ENCODE results near the gene CCDC137.
A peak's percentile ranks its signal among the peaks of the same experiment; 100 is the strongest.

Gene CCDC137

GRCh38 chr17:81697261-81698044 is 30.9 kb downstream of the CCDC137 start:
- H3K36me3 ChIP-seq (ENCODE audit: control insufficient read depth, insufficient read depth, low read length) = peaks cover 15% of the 10 kb centered on the region
- no peaks in the 10 kb centered on the region for H3K9me3 ChIP-seq (ENCODE audit: control insufficient read depth, low read length)
- H3K4me1 ChIP-seq (ENCODE audit: control insufficient read depth, insufficient read depth, low read length) = peaks cover 11% of the 10 kb centered on the region
- H3K27me3 ChIP-seq (ENCODE audit: control insufficient read depth, insufficient read depth, low read length) = no peaks in the 10 kb centered on the region
- no peak overlapping the region for H3K9ac ChIP-seq (ENCODE audit: low read length)
- H3K4me3 ChIP-seq (ENCODE audit: low read length) = no peak overlapping the region

GRCh38 chr17:81700353-81701287 is 34.1 kb downstream of the CCDC137 start:
- H3K36me3 ChIP-seq (ENCODE audit: control insufficient read depth, insufficient read depth, low read length) = peaks cover under 1% of the 10 kb centered on the region
- peaks cover 22% of the 10 kb centered on the region for H3K4me1 ChIP-seq (ENCODE audit: control insufficient read depth, insufficient read depth, low read length)
- no peaks in the 10 kb centered on the region for H3K27me3 ChIP-seq (ENCODE audit: control insufficient read depth, insufficient read depth, low read length)
- H3K9ac ChIP-seq (ENCODE audit: low read length) = no peak overlapping the region
- H3K4me3 ChIP-seq (ENCODE audit: low read length) = no peak overlapping the region
- H3K9me3 ChIP-seq (ENCODE audit: control insufficient read depth, low read length) = no peaks in the 10 kb centered on the region

DNA sequence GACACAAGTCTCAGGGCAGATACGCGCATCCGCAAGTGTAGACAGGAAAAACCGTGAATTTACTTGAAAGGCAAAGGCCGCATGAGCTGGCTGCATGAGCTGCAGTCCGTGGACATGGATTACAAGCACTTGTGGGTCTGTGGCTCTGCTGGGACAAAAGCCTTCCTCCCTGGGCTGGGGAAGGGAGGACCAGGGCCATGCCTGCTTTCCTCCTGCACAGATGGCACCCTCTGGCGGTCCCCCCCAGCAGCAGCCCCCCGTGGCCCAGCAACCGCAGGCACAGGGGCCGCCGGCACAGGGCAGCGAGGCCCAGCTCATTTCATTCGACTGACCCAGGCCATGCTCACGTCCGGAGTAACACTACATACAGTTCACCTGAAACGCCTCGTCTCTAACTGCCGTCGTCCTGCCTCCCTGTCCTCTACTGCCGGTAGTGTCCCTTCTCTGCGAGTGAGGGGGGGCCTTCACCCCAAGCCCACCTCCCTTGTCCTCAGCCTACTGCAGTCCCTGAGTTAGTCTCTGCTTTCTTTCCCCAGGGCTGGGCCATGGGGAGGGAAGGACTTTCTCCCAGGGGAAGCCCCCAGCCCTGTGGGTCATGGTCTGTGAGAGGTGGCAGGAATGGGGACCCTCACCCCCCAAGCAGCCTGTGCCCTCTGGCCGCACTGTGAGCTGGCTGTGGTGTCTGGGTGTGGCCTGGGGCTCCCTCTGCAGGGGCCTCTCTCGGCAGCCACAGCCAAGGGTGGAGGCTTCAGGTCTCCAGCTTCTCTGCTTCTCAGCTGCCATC is 34.9 kb downstream of the CCDC137 start:
- H3K27me3 ChIP-seq (ENCODE audit: control insufficient read depth, insufficient read depth, low read length) = no peaks in the 10 kb centered on the region
- H3K4me1 ChIP-seq (ENCODE audit: control insufficient read depth, insufficient read depth, low read length) = peaks cover 22% of the 10 kb centered on the region
- peaks cover 5% of the 10 kb centered on the region for H3K36me3 ChIP-seq (ENCODE audit: control insufficient read depth, insufficient read depth, low read length)
- H3K9ac ChIP-seq (ENCODE audit: low read length) = peak overlapping the region; percentile 96
- H3K9me3 ChIP-seq (ENCODE audit: control insufficient read depth, low read length) = no peaks in the 10 kb centered on the region
- H3K4me3 ChIP-seq (ENCODE audit: low read length) = no peak overlapping the region

- Histone ChIP-seq H3K4me1 (ENCODE audit: control insufficient read depth, insufficient read depth, low read length) (peaks cover 22% of the 10 kb centered on the region), H3K27me3 (ENCODE audit: control insufficient read depth, insufficient read depth, low read length) (no peaks in the 10 kb centered on the region), H3K9ac (ENCODE audit: low read length) (peak within 1 kb of the TSS; percentile 96), H3K36me3 (ENCODE audit: control insufficient read depth, insufficient read depth, low read length) (peaks cover 5% of the 10 kb centered on the region), H3K9me3 (ENCODE audit: control insufficient read depth, low read length) (no peaks in the 10 kb centered on the region), H3K4me3 (ENCODE audit: low read length) (peak within 1 kb of the TSS; percentile 90)
Observed at GRCh38 chr17:81702934-81703746, 36.6 kb downstream of the CCDC137 start, which contains the start of gene MRPL12. Gene MRPL12, plus strand, starts transcription at chr17:81703367. Its CDS starts 135 bp downstream, at chr17:81703502.

DNA sequence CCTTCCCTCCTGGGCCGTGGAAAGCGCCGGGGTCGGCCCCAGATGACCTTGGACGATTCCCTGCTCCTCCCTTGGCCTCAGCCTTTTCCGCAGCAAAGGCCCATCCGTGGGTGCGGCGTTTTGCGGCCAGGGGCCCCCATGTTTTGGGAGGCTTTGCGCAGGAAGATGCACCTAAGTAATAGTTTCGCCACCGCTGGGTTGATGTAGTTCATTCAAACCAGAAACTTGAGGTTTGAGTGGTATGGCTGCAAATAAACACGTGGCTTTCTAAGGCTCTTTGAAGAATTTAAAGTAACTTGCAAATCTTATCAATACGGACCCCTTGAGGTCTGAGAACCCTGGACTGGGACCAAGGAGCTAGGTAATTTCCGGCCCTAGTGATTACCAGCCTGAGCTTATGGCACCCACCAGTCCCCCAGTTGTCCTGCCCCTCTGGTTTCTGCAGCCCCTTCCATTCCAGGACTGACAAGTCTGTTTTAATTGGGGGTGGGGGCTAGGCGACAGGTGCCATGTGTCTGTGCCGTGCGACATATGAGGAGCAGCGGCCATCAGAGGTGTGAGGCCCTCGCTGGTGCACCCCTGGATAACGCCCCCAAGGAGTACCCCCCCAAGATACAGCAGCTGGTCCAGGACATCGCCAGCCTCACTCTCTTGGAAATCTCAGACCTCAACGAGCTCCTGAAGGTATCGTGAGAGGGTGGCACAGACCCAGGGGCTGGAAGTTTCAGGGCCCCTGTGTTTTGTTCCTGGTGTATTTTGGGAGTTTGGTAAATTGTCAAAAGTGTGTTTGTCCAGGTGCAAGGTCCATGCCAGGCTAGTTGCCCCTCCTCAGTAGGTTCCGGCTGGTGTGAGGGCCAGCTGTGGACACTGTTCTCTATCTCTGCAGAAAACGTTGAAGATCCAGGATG is 37.5 kb downstream of the CCDC137 start:
- Histone ChIP-seq H3K36me3 (ENCODE audit: control insufficient read depth, insufficient read depth, low read length) (peaks cover 5% of the 10 kb centered on the region), H3K9ac (ENCODE audit: low read length) (peak overlapping the region; percentile 96), H3K4me1 (ENCODE audit: control insufficient read depth, insufficient read depth, low read length) (peaks cover 22% of the 10 kb centered on the region), H3K4me3 (ENCODE audit: low read length) (peak overlapping the region; percentile 90), H3K27me3 (ENCODE audit: control insufficient read depth, insufficient read depth, low read length) (no peaks in the 10 kb centered on the region), H3K9me3 (ENCODE audit: control insufficient read depth, low read length) (no peaks in the 10 kb centered on the region)

GRCh38 chr17:81705518-81706231 is 39.1 kb downstream of the CCDC137 start:
- H3K4me1 ChIP-seq (ENCODE audit: control insufficient read depth, insufficient read depth, low read length) = peaks cover 32% of the 10 kb centered on the region
- H3K36me3 ChIP-seq (ENCODE audit: control insufficient read depth, insufficient read depth, low read length) = peaks cover 5% of the 10 kb centered on the region
- no peak overlapping the region for H3K9ac ChIP-seq (ENCODE audit: low read length)
- H3K27me3 ChIP-seq (ENCODE audit: control insufficient read depth, insufficient read depth, low read length) = no peaks in the 10 kb centered on the region
- no peaks in the 10 kb centered on the region for H3K9me3 ChIP-seq (ENCODE audit: control insufficient read depth, low read length)
- H3K4me3 ChIP-seq (ENCODE audit: low read length) = no peak overlapping the region

DNA sequence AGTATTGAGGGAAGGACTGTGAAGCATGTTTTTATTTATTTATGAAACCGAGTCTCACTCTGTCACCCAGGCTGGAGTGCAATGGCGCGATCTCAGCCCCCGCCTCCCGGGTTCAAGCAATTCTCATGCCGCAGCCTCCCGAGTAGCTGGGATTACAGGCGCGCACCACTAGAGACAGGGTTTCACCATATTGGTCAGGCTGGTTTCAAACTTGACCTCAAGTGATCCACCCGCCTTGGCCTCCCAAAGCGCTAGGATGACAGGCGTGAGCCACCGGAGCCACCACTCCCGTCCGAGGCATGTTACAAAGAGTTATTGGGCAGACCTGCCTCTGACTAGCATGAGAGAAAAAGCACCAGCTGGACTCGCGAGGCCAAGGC is 39.7 kb downstream of the CCDC137 start:
- H3K36me3 ChIP-seq (ENCODE audit: control insufficient read depth, insufficient read depth, low read length) = peaks cover 5% of the 10 kb centered on the region
- no peaks in the 10 kb centered on the region for H3K9me3 ChIP-seq (ENCODE audit: control insufficient read depth, low read length)
- peaks cover 37% of the 10 kb centered on the region for H3K4me1 ChIP-seq (ENCODE audit: control insufficient read depth, insufficient read depth, low read length)
- H3K4me3 ChIP-seq (ENCODE audit: low read length) = no peak overlapping the region
- H3K9ac ChIP-seq (ENCODE audit: low read length) = no peak overlapping the region
- H3K27me3 ChIP-seq (ENCODE audit: control insufficient read depth, insufficient read depth, low read length) = no peaks in the 10 kb centered on the region

GRCh38 chr17:81706757-81707624 is 40.5 kb downstream of the CCDC137 start:
- Histone ChIP-seq H3K4me1 (ENCODE audit: control insufficient read depth, insufficient read depth, low read length) (peaks cover 34% of the 10 kb centered on the region), H3K9ac (ENCODE audit: low read length) (no peak overlapping the region), H3K9me3 (ENCODE audit: control insufficient read depth, low read length) (no peaks in the 10 kb centered on the region), H3K4me3 (ENCODE audit: low read length) (no peak overlapping the region), H3K27me3 (ENCODE audit: control insufficient read depth, insufficient read depth, low read length) (no peaks in the 10 kb centered on the region), H3K36me3 (ENCODE audit: control insufficient read depth, insufficient read depth, low read length) (peaks cover 5% of the 10 kb centered on the region)

GRCh38 chr17:81707725-81708646 is 41.4 kb downstream of the CCDC137 start:
- H3K4me1 ChIP-seq (ENCODE audit: control insufficient read depth, insufficient read depth, low read length) = peaks cover 35% of the 10 kb centered on the region
- H3K9ac ChIP-seq (ENCODE audit: low read length) = no peak overlapping the region

More at GRCh38 chr17:81707725-81708646, 41.4 kb downstream of the CCDC137 start:
- Histone ChIP-seq H3K9me3 (ENCODE audit: control insufficient read depth, low read length) (no peaks in the 10 kb centered on the region), H3K4me3 (ENCODE audit: low read length) (no peak overlapping the region), H3K27me3 (ENCODE audit: control insufficient read depth, insufficient read depth, low read length) (no peaks in the 10 kb centered on the region), H3K36me3 (ENCODE audit: control insufficient read depth, insufficient read depth, low read length) (peaks cover 5% of the 10 kb centered on the region)
